HCT116 (cell line): ENCODE data around the gene HSPG2. TPM values are rescaled to one million over a fixed set of nuclear protein-coding genes. Genes with fewer than 3 reads are reported as not detected.

ENCODE experiments used
- ATAC-seq: fragments of 200-7000 bp; cut with Tn5 transposase; 2 replicates; pipeline ENCODE4 v1.9.1; 2020; ENCODE audit warnings: mild to moderate bottlenecking, moderate library complexity
- BruUV-seq: library from RNA; stranded (reverse); fragments of 400-500 nt; replicated peaks from 2 replicates; lab custom pipeline; 2021; lab: Mats Ljungman, UMichigan
- CTCF ChIA-PET: fragments of 300-600 bp; sonication (Branson Sonifier 250); formaldehyde crosslinking; loops from one replicate; lab custom pipeline; 2021; ENCODE audit warnings: antibody characterized with exemption; lab: Charles Lee
- POLR2A ChIA-PET: fragments of 300-600, 350-600 bp; sonication (Branson Sonifier 250); formaldehyde crosslinking; loops from one replicate; lab custom pipeline; 2021; ENCODE audit warnings: antibody characterized with exemption; lab: Charles Lee
- RAD21 ChIA-PET, 2 experiments: fragments of 300-600 bp; sonication (Branson Sonifier 250); formaldehyde crosslinking; loops; one replicate each; lab custom pipeline; 2023; ENCODE audit warnings: low total read pairs in 2 of 2; ENCODE audit not compliant: uncharacterized antibody in 2 of 2, unreplicated experiment in 2 of 2, low non-redundant PET in 1 of 2; lab: Charles Lee
- DNase-seq: peaks from one replicate; pipeline ENCODE4 v3.0.0-alpha.2; 2010; ENCODE audit warnings: low read depth, low spot score
- H2AFZ ChIP-seq: fragments of 200-600 bp; shearing (Covaris generic), sonication (generic); 2 replicates; pipeline ENCODE4 v1.6.1; 2017; ENCODE audit warnings: low read depth, mixed run types, mixed read lengths, antibody characterized with exemption, low read length; ENCODE audit not compliant: poor library complexity, severe bottlenecking
- H3K27ac ChIP-seq: 2 replicates; pipeline ENCODE4 v1.5.1; 2012; ENCODE audit warnings: low read depth, low read length
- H3K27me3 ChIP-seq: fragments of 200-600 bp; sonication (generic); 2 replicates; pipeline ENCODE4 v1.6.1; 2016; ENCODE audit warnings: mixed run types, low read length, mixed read lengths; ENCODE audit not compliant: insufficient read depth
- H3K36me3 ChIP-seq, 2 experiments: fragments of 200-500 bp in 1 of 2; fragments of 200-600 bp in 1 of 2; sonication (Bioruptor generic) in 1 of 2; sonication (generic) in 1 of 2; 2 replicates each; pipeline versions ENCODE4 v1.5.1 to v1.6.1; 2014 to 2016; ENCODE audit warnings: low read length in 2 of 2, inconsistent platforms in 1 of 2, mixed read lengths in 1 of 2, mixed run types in 1 of 2; ENCODE audit not compliant: insufficient read depth in 2 of 2, control insufficient read depth in 1 of 2
- H3K4me1 ChIP-seq, 2 experiments: fragments of 200-600 bp in 1 of 2; sonication (generic) in 1 of 2; 2 replicates each; pipeline versions ENCODE4 v1.5.1 to v1.6.1; 2012 to 2017; ENCODE audit warnings: low read length in 2 of 2, inconsistent platforms in 1 of 2, mild to moderate bottlenecking in 1 of 2, mixed read lengths in 1 of 2, mixed run types in 1 of 2, moderate library complexity in 1 of 2; ENCODE audit not compliant: insufficient read depth in 2 of 2, control insufficient read depth in 1 of 2
- H3K4me2 ChIP-seq: fragments of 200-600 bp; sonication (generic); 2 replicates; pipeline ENCODE4 v1.6.1; 2017; ENCODE audit warnings: mixed run types, low read length, mixed read lengths
- H3K4me3 ChIP-seq, 2 experiments: fragments of 200-600 bp in 1 of 2; sonication (generic) in 1 of 2; replicated peaks in 1 of 2; 2 replicates each; pipeline ENCODE4 v1.5.1; 2011 to 2016; ENCODE audit warnings: low read length in 2 of 2, control low read depth in 1 of 2, low read depth in 1 of 2, mild to moderate bottlenecking in 1 of 2, mixed read lengths in 1 of 2, mixed run types in 1 of 2
- H3K79me2 ChIP-seq: fragments of 200-600 bp; sonication (generic); 2 replicates; pipeline ENCODE4 v1.6.1; 2017; ENCODE audit warnings: mild to moderate bottlenecking, mixed run types, low read length, moderate library complexity, mixed read lengths; ENCODE audit not compliant: insufficient read depth
- H3K9ac ChIP-seq: fragments of 200-600 bp; sonication (generic); 2 replicates; pipeline ENCODE4 v1.6.1; 2016; ENCODE audit warnings: low read length, mixed read lengths
- H3K9me2 ChIP-seq: fragments of 200-600 bp; sonication (generic), shearing (Covaris generic); 2 replicates; pipeline ENCODE4 v1.6.1; 2017; ENCODE audit warnings: mixed run types, mild to moderate bottlenecking, moderate library complexity; ENCODE audit not compliant: insufficient read depth
- H3K9me3 ChIP-seq, 2 experiments: fragments of 200-500 bp in 1 of 2; fragments of 200-600 bp in 1 of 2; sonication (Bioruptor generic) in 1 of 2; sonication (generic) in 1 of 2; 2 replicates each; pipeline ENCODE4 v1.6.1; 2014 to 2017; ENCODE audit warnings: low read length in 2 of 2, mixed read lengths in 2 of 2, inconsistent platforms in 1 of 2, low read depth in 1 of 2, mild to moderate bottlenecking in 1 of 2, mixed run types in 1 of 2, moderate library complexity in 1 of 2; ENCODE audit not compliant: control insufficient read depth in 1 of 2, insufficient read depth in 1 of 2
- H4K20me1 ChIP-seq: fragments of 200-600 bp; sonication (generic), shearing (Covaris generic); 2 replicates; pipeline ENCODE4 v1.6.1; 2017; ENCODE audit warnings: mixed run types, mild to moderate bottlenecking, moderate library complexity; ENCODE audit not compliant: insufficient read depth
- ATF3 ChIP-seq: IDR thresholded peaks from 2 replicates; pipeline ENCODE4 v1.6.1; 2012
- CBX3 ChIP-seq: IDR thresholded peaks from 2 replicates; pipeline ENCODE4 v1.6.1; 2012; ENCODE audit warnings: low read depth
- EZH2 ChIP-seq: fragments of 200-600 bp; sonication (generic); IDR thresholded peaks from 2 replicates; pipeline ENCODE4 v1.6.1; 2017; ENCODE audit warnings: antibody characterized with exemption, mixed run types
- EZH2phosphoT487 ChIP-seq: fragments of 200-600 bp; IDR thresholded peaks from 2 replicates; pipeline ENCODE4 v1.6.1; 2018; ENCODE audit warnings: antibody characterized with exemption, borderline replicate concordance
- FOSL1 ChIP-seq: IDR thresholded peaks from 2 replicates; pipeline ENCODE4 v1.6.1; 2012; ENCODE audit warnings: low read depth
- JUND ChIP-seq: IDR thresholded peaks from 2 replicates; pipeline ENCODE4 v1.6.1; 2012
- POLR2A ChIP-seq: IDR thresholded peaks from 2 replicates; pipeline ENCODE4 v1.7.0; 2011; ENCODE audit warnings: borderline replicate concordance; ENCODE audit not compliant: insufficient read depth, insufficient read length; ENCODE audit errors: extremely low read depth
- POLR2AphosphoS5 ChIP-seq: IDR thresholded peaks from 2 replicates; pipeline ENCODE4 v1.6.1; 2011; ENCODE audit warnings: mild to moderate bottlenecking, low read depth, low read length, moderate library complexity
- SIN3A ChIP-seq: IDR thresholded peaks from 2 replicates; pipeline ENCODE4 v1.6.1; 2012; ENCODE audit warnings: low read depth
- SRF ChIP-seq: IDR thresholded peaks from 2 replicates; pipeline ENCODE4 v1.6.1; 2012; ENCODE audit warnings: low read depth
- TCF7L2 ChIP-seq: IDR thresholded peaks from 2 replicates; pipeline ENCODE4 v1.7.0; 2011; ENCODE audit warnings: borderline replicate concordance, inconsistent platforms; ENCODE audit not compliant: insufficient read depth, insufficient read length; ENCODE audit errors: extremely low read depth
- YY1 ChIP-seq: IDR thresholded peaks from 2 replicates; pipeline ENCODE4 v1.6.1; 2011; ENCODE audit warnings: low read length, low read depth, moderate library complexity, mild to moderate bottlenecking; ENCODE audit not compliant: insufficient replicate concordance; ENCODE audit errors: extremely low read depth
- ZBTB33 ChIP-seq: IDR thresholded peaks from 2 replicates; pipeline ENCODE4 v1.6.1; 2011; ENCODE audit warnings: mild to moderate bottlenecking, low read length, moderate library complexity; ENCODE audit not compliant: insufficient replicate concordance; ENCODE audit errors: extremely low read depth
- ZFX ChIP-seq: fragments of 450-650 bp; IDR thresholded peaks from 2 replicates; pipeline ENCODE4 v1.6.1; 2017
- ZNF274 ChIP-seq: fragments of 200-500 bp; sonication (Bioruptor generic); IDR thresholded peaks from 2 replicates; pipeline ENCODE4 v1.6.1; 2014; ENCODE audit warnings: mild to moderate bottlenecking, low read depth, low read length, inconsistent platforms
- intact Hi-C: fragments of 100-400 bp; cut with micrococcal nuclease; formaldehyde crosslinking; loops from 2 replicates; pipeline ENCODE4 v1.10.0; 2022
- total RNA-seq: library from RNA; stranded (reverse); gene quantifications from one replicate; pipeline ENCODE4 v1.2.1, GENCODE V29; 2021; ENCODE audit not compliant: unreplicated experiment

Gene HSPG2
- total RNA-seq, 1 experiment from 2014 or later, result 55.7 TPM

- intact Hi-C loops, result no loop called here
- H2AFZ ChIP-seq, result no peak overlapping the region
- no peak overlapping the region for H3K9ac ChIP-seq
- no peaks in the 10 kb centered on the region for H3K36me3 ChIP-seq
- H3K79me2 ChIP-seq, result peaks cover 95% of the 10 kb centered on the region
- ATAC-seq (no peak), DNase-seq (no peak)
- CTCF ChIA-PET, result no interaction called here
- no TSS peak for BruUV-seq
- peaks cover 7 to 12% of the 10 kb centered on the region in 2 experiments; a peak in 3 of 4 replicates for H3K4me1 ChIP-seq
- POLR2A ChIA-PET, result no interaction called here
- no peak overlapping the region for H3K4me2 ChIP-seq
- no peak for TF ChIP-seq ZFX
- no peak for TF ChIP-seq EZH2
- TF ChIP-seq EZH2phosphoT487, result no peak
- TF ChIP-seq YY1, result no peak
- no peak for TF ChIP-seq TCF7L2
- 0 out of 2 replicates have a peak, but pooled peaks cover 4% of the 10 kb centered on the region for H4K20me1 ChIP-seq
- RAD21 ChIA-PET, result no interaction called here
- no peaks in the 10 kb centered on the region for H3K27me3 ChIP-seq
- H3K4me3 ChIP-seq, result no peak overlapping the region
- no peak overlapping the region for H3K27ac ChIP-seq
- H3K9me3 ChIP-seq, result no peaks in the 10 kb centered on the region
- no peaks in the 10 kb centered on the region for H3K9me2 ChIP-seq
These were observed 161.0 kb downstream of the HSPG2 start for GRCh38 chr1:21775985-21776562.

GRCh38 chr1:21775550-21775914 lies 161.6 kb downstream of the HSPG2 start:
- peaks cover 6 to 12% of the 10 kb centered on the region in 2 experiments; a peak in 3 of 4 replicates for H3K4me1 ChIP-seq
- RAD21 ChIA-PET, result no interaction called here
- intact Hi-C loops, result no loop called here
- TF ChIP-seq POLR2AphosphoS5, result no peak
- TF ChIP-seq YY1, result no peak
- no peak for TF ChIP-seq FOSL1
- TF ChIP-seq ZNF274, result no peak
- TF ChIP-seq ZBTB33, result no peak
- no peak for TF ChIP-seq SRF
- TF ChIP-seq ATF3, result no peak
- no peak for TF ChIP-seq EZH2phosphoT487
- no peak for TF ChIP-seq CBX3
- TF ChIP-seq TCF7L2, result no peak
- no peak for TF ChIP-seq POLR2A
- TF ChIP-seq SIN3A, result no peak
- TF ChIP-seq JUND, result no peak

More at GRCh38 chr1:21775550-21775914, 161.6 kb downstream of the HSPG2 start:
- ChIA-PET POLR2A (no interaction called here), CTCF (no interaction called here)
- Histone ChIP-seq H3K9ac (no peak overlapping the region), H3K36me3 (no peaks in the 10 kb centered on the region), H3K9me2 (no peaks in the 10 kb centered on the region), H3K4me2 (no peak overlapping the region), H2AFZ (no peak overlapping the region), H4K20me1 (0 out of 2 replicates have a peak, but pooled peaks cover 4% of the 10 kb centered on the region), H3K9me3 (no peaks in the 10 kb centered on the region), H3K79me2 (peaks cover 95% of the 10 kb centered on the region), H3K4me3 (no peak overlapping the region), H3K27me3 (no peaks in the 10 kb centered on the region), H3K27ac (no peak overlapping the region)
- BruUV-seq, result no TSS peak
- no peak for ATAC-seq
- DNase-seq, result no peak
